Endodermal cell (in vitro differentiated cells): Measurements from ENCODE around the gene SLC7A10. TPM values are rescaled to one million over a fixed set of nuclear protein-coding genes. Genes with fewer than 3 reads are reported as not detected.

Experiments
- DNase-seq: peaks from one replicate; pipeline ENCODE4 v3.0.0-alpha.2; 2017
- H3K27ac ChIP-seq: 2 replicates; pipeline ENCODE4 v1.5.1; 2013; ENCODE audit warnings: mild to moderate bottlenecking, low read depth, low read length, moderate library complexity
- H3K27me3 ChIP-seq: 2 replicates; pipeline ENCODE4 v1.6.1; 2013; ENCODE audit warnings: mild to moderate bottlenecking, low read length, moderate library complexity; ENCODE audit not compliant: insufficient read depth, control insufficient read depth, poor library complexity, severe bottlenecking
- H3K36me3 ChIP-seq: 2 replicates; pipeline ENCODE4 v1.7.0; 2013; ENCODE audit warnings: mild to moderate bottlenecking, low read length, moderate library complexity; ENCODE audit not compliant: control insufficient read depth, insufficient read depth
- H3K4me1 ChIP-seq: one replicate; pipeline ENCODE4 v1.7.0; 2013; ENCODE audit warnings: low read length; ENCODE audit not compliant: control insufficient read depth, insufficient read depth
- H3K4me3 ChIP-seq: 2 replicates; pipeline ENCODE4 v1.5.1; 2013; ENCODE audit warnings: mild to moderate bottlenecking, low read length, moderate library complexity
- H3K9ac ChIP-seq: 2 replicates; pipeline ENCODE4 v1.6.1; 2013; ENCODE audit warnings: mild to moderate bottlenecking, low read length, moderate library complexity; ENCODE audit not compliant: poor library complexity, severe bottlenecking; ENCODE audit errors: extremely low read depth
- H3K9me3 ChIP-seq: 2 replicates; pipeline ENCODE4 v1.6.1; 2013; ENCODE audit warnings: mild to moderate bottlenecking, low read length, moderate library complexity; ENCODE audit not compliant: control insufficient read depth
- H3K27ac Mint-ChIP-seq: 2 replicates; pipeline ENCODE4 v1.8.0; 2020; ENCODE audit warnings: mixed read lengths
- H3K27me3 Mint-ChIP-seq: 2 replicates; pipeline ENCODE4 v1.8.0; 2021; ENCODE audit warnings: mild to moderate bottlenecking, mixed read lengths; ENCODE audit not compliant: insufficient read depth
- H3K36me3 Mint-ChIP-seq: 2 replicates; pipeline ENCODE4 v1.8.0; 2020; ENCODE audit warnings: low read depth, mixed read lengths
- H3K4me1 Mint-ChIP-seq: 2 replicates; pipeline ENCODE4 v1.8.0; 2020; ENCODE audit warnings: mixed read lengths
- H3K4me3 Mint-ChIP-seq: 2 replicates; pipeline ENCODE4 v1.8.0; 2020; ENCODE audit warnings: mild to moderate bottlenecking, moderate library complexity, mixed read lengths
- H3K9me3 Mint-ChIP-seq: 2 replicates; pipeline ENCODE4 v1.8.0; 2020; ENCODE audit warnings: mild to moderate bottlenecking, mixed read lengths
- WGBS, 2 experiments: methylation state at CpG; one replicate each; pipeline versions ENCODE4 v1.1.5 to v1.1.7; 2013; ENCODE audit warnings: missing lambda C conversion rate in 2 of 2, mixed read lengths in 1 of 2; ENCODE audit not compliant: insufficient coverage in 1 of 2, insufficient read length in 1 of 2; 5-methylcytosine and 5-hydroxymethylcytosine counted together
- total RNA-seq, 2 donors: library from RNA; stranded (reverse); fragmentation: NEBNext Ultra II Directional in 1 of 2; extraction: Animal tissue kit (Norgen Biotek cat#: 25700) in 1 of 2; gene quantifications; 2 replicates in 1 of 2; 3 replicates in 1 of 2; pipeline ENCODE4 v1.2.1, GENCODE V29; 2021
- TF ChIP-seq, protein P1 (sequence below): fragments of 200-600 bp; sonication (generic); conservative IDR thresholded peaks from 2 replicates; pipeline ENCODE4 v1.5.0; 2021; ENCODE audit warnings: antibody characterized with exemption, mild to moderate bottlenecking

The SLC7A10 gene
- total RNA-seq, 2 donors from 2014 or later = 0.35 TPM; not detected in 1

DNA sequence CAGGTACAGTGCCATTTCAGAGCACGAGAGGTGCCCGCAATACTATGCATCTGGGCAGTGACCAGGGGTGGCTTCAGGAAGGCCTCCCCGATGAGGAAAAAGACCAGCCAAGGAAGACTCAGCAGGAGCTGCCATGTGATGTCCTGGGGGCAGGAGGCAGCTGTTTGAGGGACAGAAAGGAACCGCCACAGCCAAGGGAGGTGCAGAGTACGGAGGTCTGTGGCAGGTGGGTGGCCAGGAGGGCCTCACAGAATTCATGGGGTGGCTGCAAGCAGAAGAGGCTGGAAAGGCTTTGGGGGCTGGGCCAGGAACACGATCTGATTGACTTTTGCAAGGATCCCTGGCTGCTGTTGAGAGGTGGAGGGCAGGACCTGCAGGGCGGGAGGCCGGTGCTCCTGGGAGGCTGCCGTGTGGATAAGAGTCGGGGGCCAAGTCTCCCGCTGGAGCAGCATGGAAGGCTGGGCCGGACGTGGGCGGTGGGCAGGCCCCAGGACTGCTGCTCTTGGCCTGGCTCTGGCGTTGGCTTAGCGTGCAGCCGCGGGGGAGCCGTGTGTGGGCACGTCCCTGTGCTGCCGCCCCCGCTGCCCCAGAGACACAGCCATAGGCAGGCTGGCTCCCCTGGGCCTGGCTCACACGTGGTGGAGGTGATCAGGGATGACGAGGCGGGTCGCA, 47.6 kb upstream of the SLC7A10 start:
- no peak for DNase-seq
- Mint-ChIP-seq H3K4me1 (peaks cover 10% of the 10 kb centered on the region), H3K36me3 (no peaks in the 10 kb centered on the region), H3K9me3 (no peaks in the 10 kb centered on the region), H3K27me3 (no peaks in the 10 kb centered on the region), H3K4me3 (no peak overlapping the region), H3K27ac (no peak overlapping the region)
- no peak overlapping the region for H3K9ac ChIP-seq
- H3K4me3 ChIP-seq = no peak overlapping the region
- H3K27me3 ChIP-seq = no peaks in the 10 kb centered on the region
- WGBS, 2 experiments = 78 to 90% methylated on average over 17 to 26 of the region's 26 CpGs
- TF ChIP-seq, protein P1, sequence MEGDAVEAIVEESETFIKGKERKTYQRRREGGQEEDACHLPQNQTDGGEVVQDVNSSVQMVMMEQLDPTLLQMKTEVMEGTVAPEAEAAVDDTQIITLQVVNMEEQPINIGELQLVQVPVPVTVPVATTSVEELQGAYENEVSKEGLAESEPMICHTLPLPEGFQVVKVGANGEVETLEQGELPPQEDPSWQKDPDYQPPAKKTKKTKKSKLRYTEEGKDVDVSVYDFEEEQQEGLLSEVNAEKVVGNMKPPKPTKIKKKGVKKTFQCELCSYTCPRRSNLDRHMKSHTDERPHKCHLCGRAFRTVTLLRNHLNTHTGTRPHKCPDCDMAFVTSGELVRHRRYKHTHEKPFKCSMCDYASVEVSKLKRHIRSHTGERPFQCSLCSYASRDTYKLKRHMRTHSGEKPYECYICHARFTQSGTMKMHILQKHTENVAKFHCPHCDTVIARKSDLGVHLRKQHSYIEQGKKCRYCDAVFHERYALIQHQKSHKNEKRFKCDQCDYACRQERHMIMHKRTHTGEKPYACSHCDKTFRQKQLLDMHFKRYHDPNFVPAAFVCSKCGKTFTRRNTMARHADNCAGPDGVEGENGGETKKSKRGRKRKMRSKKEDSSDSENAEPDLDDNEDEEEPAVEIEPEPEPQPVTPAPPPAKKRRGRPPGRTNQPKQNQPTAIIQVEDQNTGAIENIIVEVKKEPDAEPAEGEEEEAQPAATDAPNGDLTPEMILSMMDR = no peak
- no peaks in the 10 kb centered on the region for H3K36me3 ChIP-seq
- no peaks in the 10 kb centered on the region for H3K9me3 ChIP-seq
- H3K27ac ChIP-seq = no peak overlapping the region
- H3K4me1 ChIP-seq = no peaks in the 10 kb centered on the region

DNA sequence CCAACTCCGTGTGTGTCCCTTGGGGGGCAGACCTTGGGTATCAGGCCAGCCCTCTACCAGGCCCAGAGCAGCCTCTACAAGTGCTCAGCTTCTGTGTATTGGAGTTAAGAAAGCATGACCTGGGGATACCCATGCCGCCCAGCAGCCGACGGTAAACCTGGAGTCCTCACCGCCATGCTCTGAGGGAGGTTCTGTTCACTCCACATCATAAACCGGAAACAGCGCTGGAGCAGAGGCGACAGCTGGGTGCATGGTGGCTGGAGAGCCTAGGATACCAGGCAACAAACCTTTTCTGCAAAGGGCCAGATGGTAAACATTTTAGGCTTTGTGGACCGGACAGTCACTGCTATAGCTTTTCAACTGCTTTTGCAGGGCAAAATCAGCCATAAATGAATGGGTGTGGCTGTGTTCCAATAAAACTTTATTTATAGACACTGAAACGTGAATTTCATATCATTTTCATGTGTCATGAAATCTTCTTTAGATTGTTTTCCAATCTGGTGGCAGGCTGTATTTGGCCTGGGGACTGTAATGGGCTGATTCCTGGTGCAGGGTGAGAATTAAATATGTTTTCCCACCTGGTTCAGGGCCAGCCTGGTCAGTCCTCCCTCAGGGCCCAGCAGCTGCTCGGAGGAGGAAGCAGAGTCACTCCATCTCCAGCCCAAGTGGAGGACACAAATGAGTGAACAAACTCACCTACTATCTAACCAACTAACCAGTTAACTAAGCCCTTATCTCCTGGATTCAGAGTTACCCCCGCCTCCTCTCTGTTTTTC, 45.8 kb upstream of the SLC7A10 start:
- Histone ChIP-seq H3K36me3 (no peaks in the 10 kb centered on the region), H3K9me3 (no peaks in the 10 kb centered on the region), H3K9ac (no peak overlapping the region), H3K27ac (no peak overlapping the region), H3K27me3 (no peaks in the 10 kb centered on the region), H3K4me1 (no peaks in the 10 kb centered on the region), H3K4me3 (no peak overlapping the region)
- DNase-seq = no peak
- Mint-ChIP-seq H3K4me1 (peaks cover 9% of the 10 kb centered on the region), H3K27ac (no peak overlapping the region), H3K4me3 (no peak overlapping the region), H3K9me3 (no peaks in the 10 kb centered on the region), H3K27me3 (no peaks in the 10 kb centered on the region), H3K36me3 (no peaks in the 10 kb centered on the region)
- WGBS, 2 experiments = 85 to 88% methylated on average over 10 to 12 of the region's 12 CpGs
- TF ChIP-seq, protein P1 = no peak

DNA sequence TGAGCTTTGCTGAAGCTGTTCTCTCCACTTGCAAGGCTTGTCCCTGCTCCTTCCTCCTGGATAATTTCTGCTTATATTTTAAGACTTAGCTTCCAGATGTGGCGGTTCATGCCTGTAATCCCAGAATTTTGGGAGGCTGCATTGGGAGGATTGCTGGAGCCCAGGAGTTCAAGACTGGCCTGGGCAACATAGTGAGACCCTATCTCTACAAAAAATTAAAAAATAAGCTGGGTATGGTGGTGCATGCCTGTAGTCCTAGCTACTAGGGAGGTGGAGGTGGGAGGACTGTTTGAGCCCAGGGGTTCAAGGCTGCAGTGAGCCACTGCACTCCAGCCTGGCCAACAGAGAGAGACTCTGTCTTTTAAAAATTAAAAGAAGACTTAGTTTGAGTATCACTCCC, 45.1 kb upstream of the SLC7A10 start:
- H3K27me3 Mint-ChIP-seq = no peaks in the 10 kb centered on the region
- H3K4me1 Mint-ChIP-seq = peaks cover 9% of the 10 kb centered on the region
- TF ChIP-seq, protein P1 = no peak

More for the DNA sequence above, 45.1 kb upstream of the SLC7A10 start:
- H3K36me3 Mint-ChIP-seq = no peaks in the 10 kb centered on the region
- WGBS, 2 experiments = 79 to 86% methylated on average over 1 of the region's 1 CpG
- H3K4me1 ChIP-seq = no peaks in the 10 kb centered on the region
- H3K9ac ChIP-seq = no peak overlapping the region
- no peaks in the 10 kb centered on the region for H3K9me3 ChIP-seq
- H3K4me3 ChIP-seq = no peak overlapping the region
- no peak overlapping the region for H3K4me3 Mint-ChIP-seq
- no peak overlapping the region for H3K27ac Mint-ChIP-seq
- H3K9me3 Mint-ChIP-seq = no peaks in the 10 kb centered on the region
- H3K27me3 ChIP-seq = no peaks in the 10 kb centered on the region
- H3K27ac ChIP-seq = no peak overlapping the region
- H3K36me3 ChIP-seq = no peaks in the 10 kb centered on the region
- DNase-seq = no peak
